HCT116 (cell line): ENCODE results near the gene ALDH8A1.

Experiments
- CTCF ChIP-seq, 3 experiments: fragments of 200-600 bp in 1 of 3; sonication (generic) in 1 of 3; IDR thresholded peaks in 2 of 3; conservative IDR thresholded peaks in 1 of 3; 2 replicates each; pipeline ENCODE4 v1.5.1; 2012 to 2017; ENCODE audit warnings: low read depth in 2 of 3, low read length in 2 of 3, antibody characterized with exemption in 1 of 3, borderline replicate concordance in 1 of 3, control low read depth in 1 of 3, mild to moderate bottlenecking in 1 of 3, mixed read lengths in 1 of 3, mixed run types in 1 of 3, moderate library complexity in 1 of 3; ENCODE audit not compliant: insufficient read depth in 1 of 3
- ELF1 ChIP-seq: IDR thresholded peaks from 2 replicates; pipeline ENCODE4 v1.6.1; 2012; ENCODE audit warnings: low read depth, borderline replicate concordance
- EZH2 ChIP-seq: fragments of 200-600 bp; sonication (generic); IDR thresholded peaks from 2 replicates; pipeline ENCODE4 v1.6.1; 2017; ENCODE audit warnings: antibody characterized with exemption, mixed run types
- EZH2phosphoT487 ChIP-seq: fragments of 200-600 bp; IDR thresholded peaks from 2 replicates; pipeline ENCODE4 v1.6.1; 2018; ENCODE audit warnings: antibody characterized with exemption, borderline replicate concordance
- POLR2A ChIP-seq: IDR thresholded peaks from 2 replicates; pipeline ENCODE4 v1.7.0; 2011; ENCODE audit warnings: borderline replicate concordance; ENCODE audit not compliant: insufficient read depth, insufficient read length; ENCODE audit errors: extremely low read depth
- POLR2AphosphoS5 ChIP-seq: IDR thresholded peaks from 2 replicates; pipeline ENCODE4 v1.6.1; 2011; ENCODE audit warnings: mild to moderate bottlenecking, low read depth, low read length, moderate library complexity
- SIN3A ChIP-seq: IDR thresholded peaks from 2 replicates; pipeline ENCODE4 v1.6.1; 2012; ENCODE audit warnings: low read depth
- SP1 ChIP-seq: IDR thresholded peaks from 2 replicates; pipeline ENCODE4 v1.6.1; 2012; ENCODE audit warnings: low read depth
- ZNF274 ChIP-seq: fragments of 200-500 bp; sonication (Bioruptor generic); IDR thresholded peaks from 2 replicates; pipeline ENCODE4 v1.6.1; 2014; ENCODE audit warnings: mild to moderate bottlenecking, low read depth, low read length, inconsistent platforms
- TF ChIP-seq, protein P1 (sequence below): IDR thresholded peaks from 2 replicates; pipeline ENCODE4 v1.6.1; 2012; ENCODE audit warnings: low read depth

GRCh38 chr6:134979142-134979541 lies 29.2 kb upstream of the ALDH8A1 start:
- no peak for TF ChIP-seq POLR2AphosphoS5
- TF ChIP-seq ELF1: no peak
- no peak for TF ChIP-seq CTCF (IDR thresholded peaks at IDR 0.05 in 2 of 3, conservative IDR thresholded peaks at IDR 0.05 in 1 of 3; ENCODE audit: borderline replicate concordance in 1 of 3, insufficient read depth in 1 of 3, low read depth in 2 of 3, low read length in 2 of 3)
- no peak for TF ChIP-seq POLR2A
- TF ChIP-seq, protein P1, sequence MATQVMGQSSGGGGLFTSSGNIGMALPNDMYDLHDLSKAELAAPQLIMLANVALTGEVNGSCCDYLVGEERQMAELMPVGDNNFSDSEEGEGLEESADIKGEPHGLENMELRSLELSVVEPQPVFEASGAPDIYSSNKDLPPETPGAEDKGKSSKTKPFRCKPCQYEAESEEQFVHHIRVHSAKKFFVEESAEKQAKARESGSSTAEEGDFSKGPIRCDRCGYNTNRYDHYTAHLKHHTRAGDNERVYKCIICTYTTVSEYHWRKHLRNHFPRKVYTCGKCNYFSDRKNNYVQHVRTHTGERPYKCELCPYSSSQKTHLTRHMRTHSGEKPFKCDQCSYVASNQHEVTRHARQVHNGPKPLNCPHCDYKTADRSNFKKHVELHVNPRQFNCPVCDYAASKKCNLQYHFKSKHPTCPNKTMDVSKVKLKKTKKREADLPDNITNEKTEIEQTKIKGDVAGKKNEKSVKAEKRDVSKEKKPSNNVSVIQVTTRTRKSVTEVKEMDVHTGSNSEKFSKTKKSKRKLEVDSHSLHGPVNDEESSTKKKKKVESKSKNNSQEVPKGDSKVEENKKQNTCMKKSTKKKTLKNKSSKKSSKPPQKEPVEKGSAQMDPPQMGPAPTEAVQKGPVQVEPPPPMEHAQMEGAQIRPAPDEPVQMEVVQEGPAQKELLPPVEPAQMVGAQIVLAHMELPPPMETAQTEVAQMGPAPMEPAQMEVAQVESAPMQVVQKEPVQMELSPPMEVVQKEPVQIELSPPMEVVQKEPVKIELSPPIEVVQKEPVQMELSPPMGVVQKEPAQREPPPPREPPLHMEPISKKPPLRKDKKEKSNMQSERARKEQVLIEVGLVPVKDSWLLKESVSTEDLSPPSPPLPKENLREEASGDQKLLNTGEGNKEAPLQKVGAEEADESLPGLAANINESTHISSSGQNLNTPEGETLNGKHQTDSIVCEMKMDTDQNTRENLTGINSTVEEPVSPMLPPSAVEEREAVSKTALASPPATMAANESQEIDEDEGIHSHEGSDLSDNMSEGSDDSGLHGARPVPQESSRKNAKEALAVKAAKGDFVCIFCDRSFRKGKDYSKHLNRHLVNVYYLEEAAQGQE: no peak
- no peak for TF ChIP-seq EZH2
- TF ChIP-seq ZNF274: no peak
- TF ChIP-seq EZH2phosphoT487: no peak
- TF ChIP-seq SP1: no peak
- no peak for TF ChIP-seq SIN3A
